Measurements from ENCODE around the gene EPB41.

GRCh38 chr1:28925350-28925891 lies 11.1 kb downstream of the EPB41 start:
- TF ChIP-seq CTCF (conservative IDR thresholded peaks at IDR 0.05 in 1 of 2, IDR thresholded peaks at IDR 0.05 in 1 of 2; ENCODE audit: extremely low read depth in 1 of 2, insufficient read depth in 1 of 2, low read depth in 1 of 2, low read length in 2 of 2) (no peak), EZH2 (IDR thresholded peaks at IDR 0.05; ENCODE audit: borderline replicate concordance, low read length) (no peak)

Data from mammary epithelial cell (primary cell).